Adrenal gland (tissue), 12 donors: Measurements from ENCODE around the gene PUSL1. TPM values are rescaled to one million over a fixed set of nuclear protein-coding genes. Genes with fewer than 3 reads are reported as not detected.

Source experiments
- DNase-seq, 7 donors: peaks; one replicate each; pipeline ENCODE4 v3.0.0-alpha.2; 2019 to 2020
- H3K27ac ChIP-seq, 5 donors: fragments of 200-600 bp; sonication (generic) in 4 of 5; 1 replicate in 3 of 5; 2 replicates in 2 of 5; pipeline versions ENCODE4 v1.5.1 to v1.8.0; 2016 to 2020; ENCODE audit warnings: mild to moderate bottlenecking in 1 of 5
- H3K27me3 ChIP-seq: fragments of 200-600 bp; 2 replicates; pipeline ENCODE4 v1.8.0; 2021
- H3K36me3 ChIP-seq, 2 donors: fragments of 200-600 bp; replicated peaks in 1 of 2; 1 replicate in 1 of 2; 2 replicates in 1 of 2; pipeline versions ENCODE4 v1.5.1 to v1.8.0; 2018 to 2022
- H3K4me1 ChIP-seq, 2 donors: fragments of 200-600 bp; replicated peaks in 1 of 2; 1 replicate in 1 of 2; 2 replicates in 1 of 2; pipeline versions ENCODE4 v1.5.1 to v1.8.0; 2018 to 2021
- H3K4me3 ChIP-seq, 4 donors: fragments of 200-600 bp; sonication (generic) in 3 of 4; one replicate each; pipeline ENCODE4 v1.5.1; 2016 to 2018
- H3K9me3 ChIP-seq, 3 donors: fragments of 200-600 bp; sonication (generic) in 1 of 3; replicated peaks in 1 of 3; 1 replicate in 2 of 3; 2 replicates in 1 of 3; pipeline versions ENCODE4 v1.5.1 to v1.8.0; 2016 to 2021
- POLR2A ChIP-seq, 2 donors: fragments of 450-650 bp; IDR thresholded peaks; one replicate each; pipeline ENCODE4 v1.6.1; 2017; ENCODE audit warnings: antibody characterized with exemption in 2 of 2, mild to moderate bottlenecking in 2 of 2, moderate library complexity in 1 of 2
- WGBS, 4 donors: extraction: QIAGEN DNeasy Blood & Tissue Kit in 2 of 4; methylation state at CpG; one replicate each; pipeline versions ENCODE4 v1.1.5 to v1.1.7; 2013 to 2017; 5-methylcytosine and 5-hydroxymethylcytosine counted together
- intact Hi-C, 2 donors: fragments of 100-400 bp; cut with DNase I; formaldehyde crosslinking; loops; one replicate each; pipeline versions ENCODE4 v1.14.1 to v1.15.0; 2022 to 2023
- polyA plus RNA-seq, 3 donors: library from polyadenylated mRNA; stranded (reverse); fragments of 200-250 nt in 2 of 3; fragments of 350-450 nt in 1 of 3; fragmentation: Illumina TruSeq in 1 of 3; extraction: RNeasy Lipid Tissue Mini Kit (QIAGEN cat#74804) in 1 of 3; gene quantifications; one replicate each; pipeline ENCODE4 v1.2.3, GENCODE V29; 2013 to 2014
- total RNA-seq, 9 donors: library from RNA; depleted of rRNA in 4 of 9; stranded (reverse); fragments of >200 nt in 4 of 9; fragments of 120-200 nt in 1 of 9; fragmentation: NEBNext Ultra II Directional in 1 of 9; extraction: Animal tissue kit (Norgen Biotek cat#: 25700) in 1 of 9; gene quantifications; one replicate each; pipeline versions ENCODE4 v1.1.0 to v1.2.4, GENCODE V29; 2013 to 2023
- TF ChIP-seq, protein P1 (sequence below), 6 experiments: fragments of 450-650 bp in 4 of 6; fragments of 200-600 bp in 2 of 6; sonication (generic) in 1 of 6; IDR thresholded peaks; 1 replicate in 5 of 6; 2 replicates in 1 of 6; pipeline versions ENCODE4 v1.5.1 to v1.8.0; 2016 to 2021; ENCODE audit warnings: antibody characterized with exemption in 6 of 6, mild to moderate bottlenecking in 2 of 6, moderate library complexity in 1 of 6
- donor health status: healthy with polysubstance abuse.
- donor health status: Bipolar disorder and iron deficiency.
- donor health status: DM: yes; HTN: yes; CAD: no.
- donor health status: DM: no; HTN: no; CAD: no.
- donor health status: DM: no; HTN: no; CAD: no.
- donor health status: DM: yes; HTN: yes; CAD: no.

The PUSL1 gene
- total and polyA plus RNA-seq, 12 donors, result 2.5 to 43.8 (median 26.1) TPM

- no peaks in the 10 kb centered on the region for H3K36me3 ChIP-seq
- intact Hi-C loops, result no loop called here
- no peak for TF ChIP-seq POLR2A (IDR thresholded peaks at IDR 0.05)
- TF ChIP-seq, protein P1, sequence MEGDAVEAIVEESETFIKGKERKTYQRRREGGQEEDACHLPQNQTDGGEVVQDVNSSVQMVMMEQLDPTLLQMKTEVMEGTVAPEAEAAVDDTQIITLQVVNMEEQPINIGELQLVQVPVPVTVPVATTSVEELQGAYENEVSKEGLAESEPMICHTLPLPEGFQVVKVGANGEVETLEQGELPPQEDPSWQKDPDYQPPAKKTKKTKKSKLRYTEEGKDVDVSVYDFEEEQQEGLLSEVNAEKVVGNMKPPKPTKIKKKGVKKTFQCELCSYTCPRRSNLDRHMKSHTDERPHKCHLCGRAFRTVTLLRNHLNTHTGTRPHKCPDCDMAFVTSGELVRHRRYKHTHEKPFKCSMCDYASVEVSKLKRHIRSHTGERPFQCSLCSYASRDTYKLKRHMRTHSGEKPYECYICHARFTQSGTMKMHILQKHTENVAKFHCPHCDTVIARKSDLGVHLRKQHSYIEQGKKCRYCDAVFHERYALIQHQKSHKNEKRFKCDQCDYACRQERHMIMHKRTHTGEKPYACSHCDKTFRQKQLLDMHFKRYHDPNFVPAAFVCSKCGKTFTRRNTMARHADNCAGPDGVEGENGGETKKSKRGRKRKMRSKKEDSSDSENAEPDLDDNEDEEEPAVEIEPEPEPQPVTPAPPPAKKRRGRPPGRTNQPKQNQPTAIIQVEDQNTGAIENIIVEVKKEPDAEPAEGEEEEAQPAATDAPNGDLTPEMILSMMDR (IDR thresholded peaks at IDR 0.05), result no peak
- H3K4me3 ChIP-seq, result no peak overlapping the region
- peaks cover under 1 to 8% of the 10 kb centered on the region in 2 donors for H3K4me1 ChIP-seq
- peak in 1 of 7 donors; percentile 5 for DNase-seq
- H3K27me3 ChIP-seq, result peaks cover 18% of the 10 kb centered on the region
- H3K27ac ChIP-seq, result no peak overlapping the region
- 41 to 64% (median 60%) methylated on average over 9 to 50 of the region's 50 CpGs for WGBS, 4 donors
- H3K9me3 ChIP-seq, result no peaks in the 10 kb centered on the region
Measured at GRCh38 chr1:1286313-1287261, 21.8 kb upstream of the PUSL1 start.

DNA sequence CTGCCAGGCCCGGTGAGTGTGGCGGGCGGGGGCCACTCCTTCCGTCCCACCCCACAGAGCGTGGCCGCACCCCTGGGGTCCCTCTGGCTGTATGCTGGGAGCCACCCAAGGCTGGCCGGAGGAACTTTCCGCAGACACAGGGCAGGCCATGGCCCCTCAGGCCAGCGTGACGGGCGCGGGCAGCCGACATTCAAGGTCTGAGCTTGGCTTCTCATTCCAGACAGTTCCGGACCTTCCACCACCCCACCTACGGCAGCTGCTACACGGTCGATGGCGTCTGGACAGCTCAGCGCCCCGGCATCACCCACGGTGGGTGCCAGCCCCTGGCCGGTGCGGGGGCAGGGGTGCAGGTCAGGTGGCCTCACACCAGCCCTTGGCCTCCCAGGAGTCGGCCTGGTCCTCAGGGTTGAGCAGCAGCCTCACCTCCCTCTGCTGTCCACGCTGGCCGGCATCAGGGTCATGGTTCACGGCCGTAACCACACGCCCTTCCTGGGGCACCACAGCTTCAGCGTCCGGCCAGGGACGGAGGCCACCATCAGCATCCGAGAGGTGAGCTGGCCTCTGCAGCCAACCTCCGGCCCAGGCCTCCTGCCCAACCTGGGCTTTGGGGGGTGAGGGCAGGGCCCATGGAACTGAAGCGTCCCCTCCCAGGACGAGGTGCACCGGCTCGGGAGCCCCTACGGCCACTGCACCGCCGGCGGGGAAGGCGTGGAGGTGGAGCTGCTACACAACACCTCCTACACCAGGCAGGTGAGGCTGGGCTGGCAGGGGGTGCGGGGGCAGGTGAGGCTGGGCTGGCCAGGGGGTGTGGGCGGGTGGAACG, 20.9 kb upstream of the PUSL1 start:
- intact Hi-C loops, result no loop called here
- H3K36me3 ChIP-seq, result no peaks in the 10 kb centered on the region
- H3K27me3 ChIP-seq, result peaks cover 18% of the 10 kb centered on the region
- H3K4me3 ChIP-seq, result no peak overlapping the region
- no peaks in the 10 kb centered on the region for H3K9me3 ChIP-seq
- no peak overlapping the region for H3K27ac ChIP-seq
- 63 to 74% (median 68%) methylated on average over 18 to 46 of the region's 46 CpGs; no CpG with 5 or more reads in 1 of the 4 donors for WGBS, 4 donors
- peak in 1 of 7 donors; percentile 6 for DNase-seq
- H3K4me1 ChIP-seq, result no peaks in the 10 kb centered on the region
- no peak for TF ChIP-seq POLR2A (IDR thresholded peaks at IDR 0.05)
- TF ChIP-seq, protein P1 (IDR thresholded peaks at IDR 0.05), result no peak

DNA sequence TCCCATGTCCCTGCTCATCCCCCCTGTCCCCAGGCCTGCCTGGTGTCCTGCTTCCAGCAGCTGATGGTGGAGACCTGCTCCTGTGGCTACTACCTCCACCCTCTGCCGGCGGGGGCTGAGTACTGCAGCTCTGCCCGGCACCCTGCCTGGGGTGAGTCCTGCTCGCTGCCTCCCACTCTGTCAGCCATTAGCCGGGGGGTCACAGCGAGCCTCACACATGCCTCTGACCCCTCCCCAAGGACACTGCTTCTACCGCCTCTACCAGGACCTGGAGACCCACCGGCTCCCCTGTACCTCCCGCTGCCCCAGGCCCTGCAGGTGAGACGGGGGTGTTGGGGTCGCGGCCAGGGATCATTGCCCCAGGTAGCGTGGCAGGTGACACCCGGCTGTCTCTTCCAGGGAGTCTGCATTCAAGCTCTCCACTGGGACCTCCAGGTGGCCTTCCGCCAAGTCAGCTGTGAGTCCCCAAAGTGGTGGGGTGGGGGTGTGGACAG, 18.1 kb upstream of the PUSL1 start:
- peak; percentile 65 to 86 (median 83) for DNase-seq
- H3K27ac ChIP-seq, result no peak overlapping the region
- WGBS, 4 donors, result 48 to 84% (median 69%) methylated on average over 1 to 15 of the region's 15 CpGs
- no peak overlapping the region for H3K4me3 ChIP-seq
- H3K27me3 ChIP-seq, result peaks cover 12% of the 10 kb centered on the region
- no peak for TF ChIP-seq POLR2A (IDR thresholded peaks at IDR 0.05)
- TF ChIP-seq, protein P1 (IDR thresholded peaks at IDR 0.05), result peak; percentile 59 to 82 (median 66)
- H3K4me1 ChIP-seq, result no peaks in the 10 kb centered on the region
- H3K36me3 ChIP-seq, result no peaks in the 10 kb centered on the region
- no peaks in the 10 kb centered on the region for H3K9me3 ChIP-seq
- intact Hi-C loops, result loop anchor here (2.0 to 10.0 kb wide), 3 partner anchors 163 to 305 kb away; partner anchors contain the start of gene PERM1 (in 1 of the 2)
